Mucosa of descending colon (tissue), 3 donors: ENCODE data around the gene FAM53B. TPM values are rescaled to one million over a fixed set of nuclear protein-coding genes. Genes with fewer than 3 reads are reported as not detected.

Source experiments
- ATAC-seq: fragments of 200-7000 bp; cut with Tn5 transposase; one replicate; pipeline ENCODE4 v1.9.1; 2020; ENCODE audit warnings: mild to moderate bottlenecking, moderate library complexity
- DNase-seq, 3 donors: peaks; one replicate each; pipeline ENCODE4 v3.0.0-alpha.2; 2020
- H3K36me3 ChIP-seq: fragments of 200-600 bp; one replicate; pipeline ENCODE4 v1.8.0; 2021; ENCODE audit warnings: low read depth, mild to moderate bottlenecking
- H3K4me1 ChIP-seq: fragments of 200-600 bp; one replicate; pipeline ENCODE4 v1.8.0; 2021; ENCODE audit warnings: low read depth, mild to moderate bottlenecking
- H3K4me3 ChIP-seq: fragments of 200-600 bp; one replicate; pipeline ENCODE4 v1.8.0; 2021; ENCODE audit warnings: mild to moderate bottlenecking
- H3K9me3 ChIP-seq: fragments of 200-600 bp; one replicate; pipeline ENCODE4 v1.8.0; 2021; ENCODE audit warnings: mild to moderate bottlenecking
- intact Hi-C, 2 donors: fragments of 100-400 bp; cut with DNase I in 1 of 2; cut with micrococcal nuclease in 1 of 2; formaldehyde crosslinking; loops; one replicate each; pipeline versions ENCODE4 v1.11.0 to v1.11.1; 2022; cut with DNase I, micrococcal nuclease
- total RNA-seq, 3 donors: library from RNA; stranded (reverse); fragmentation: NEBNext Ultra II Directional in 2 of 3; extraction: Animal tissue kit (Norgen Biotek cat#: 25700) in 2 of 3; gene quantifications; one replicate each; pipeline versions ENCODE4 v1.2.1 to v1.2.4, GENCODE V29; 2021 to 2023
- TF ChIP-seq, protein P1 (sequence below): fragments of 200-600 bp; IDR thresholded peaks from one replicate; pipeline ENCODE4 v1.8.0; 2022; ENCODE audit warnings: antibody characterized with exemption, mild to moderate bottlenecking
- donor health status: DM: no; HTN: no; CAD: no; lungs with moderate emphysema.
- donor health status: DM: no; HTN: no; CAD: no.
- donor health status: DM: no; HTN: yes; CAD: no.

The FAM53B gene
- total RNA-seq, 3 donors from 2014 or later: 37.2 to 48.0 (median 44.2) TPM

DNA sequence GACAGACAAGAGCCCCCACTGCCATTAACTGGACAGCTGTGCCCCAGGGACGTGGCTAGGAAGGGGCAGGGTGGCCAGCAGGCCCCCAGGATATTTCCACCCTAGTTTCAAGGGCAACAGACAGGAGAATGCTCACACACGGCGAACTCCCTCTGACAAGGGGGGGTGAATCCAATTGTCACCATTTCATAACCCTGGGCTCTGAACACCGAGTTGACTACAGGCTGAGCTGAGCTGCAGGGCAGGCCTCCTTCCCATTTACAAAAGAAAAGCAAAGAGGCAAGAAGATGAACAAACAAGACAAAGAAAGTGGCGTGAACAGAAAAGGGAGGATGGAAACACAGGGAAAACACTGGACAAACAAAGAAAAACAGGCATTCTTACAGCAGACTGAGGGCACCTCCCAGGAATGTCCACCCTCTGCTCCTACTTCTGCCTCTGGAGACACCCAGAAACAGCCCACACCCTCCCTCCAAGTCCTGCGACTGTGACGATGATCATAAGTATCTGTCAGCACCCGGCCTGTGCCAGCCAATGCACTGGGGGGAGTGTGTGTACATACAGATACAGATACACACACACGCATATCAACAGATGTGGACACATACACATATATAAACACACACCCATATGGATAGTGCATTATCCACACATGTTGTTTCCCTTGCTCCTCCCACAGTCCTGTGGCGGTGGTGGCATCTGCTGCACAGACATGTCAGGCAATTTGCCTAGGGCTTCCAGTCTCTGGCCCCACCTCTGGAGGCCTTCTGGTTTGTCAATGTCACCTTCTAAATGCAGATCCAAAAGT is 66.2 kb downstream of the FAM53B start:
- ATAC-seq: peak; percentile 28
- Histone ChIP-seq H3K4me3 (no peak overlapping the region), H3K4me1 (peaks cover 8% of the 10 kb centered on the region), H3K36me3 (no peaks in the 10 kb centered on the region), H3K9me3 (no peaks in the 10 kb centered on the region)
- TF ChIP-seq, protein P1, sequence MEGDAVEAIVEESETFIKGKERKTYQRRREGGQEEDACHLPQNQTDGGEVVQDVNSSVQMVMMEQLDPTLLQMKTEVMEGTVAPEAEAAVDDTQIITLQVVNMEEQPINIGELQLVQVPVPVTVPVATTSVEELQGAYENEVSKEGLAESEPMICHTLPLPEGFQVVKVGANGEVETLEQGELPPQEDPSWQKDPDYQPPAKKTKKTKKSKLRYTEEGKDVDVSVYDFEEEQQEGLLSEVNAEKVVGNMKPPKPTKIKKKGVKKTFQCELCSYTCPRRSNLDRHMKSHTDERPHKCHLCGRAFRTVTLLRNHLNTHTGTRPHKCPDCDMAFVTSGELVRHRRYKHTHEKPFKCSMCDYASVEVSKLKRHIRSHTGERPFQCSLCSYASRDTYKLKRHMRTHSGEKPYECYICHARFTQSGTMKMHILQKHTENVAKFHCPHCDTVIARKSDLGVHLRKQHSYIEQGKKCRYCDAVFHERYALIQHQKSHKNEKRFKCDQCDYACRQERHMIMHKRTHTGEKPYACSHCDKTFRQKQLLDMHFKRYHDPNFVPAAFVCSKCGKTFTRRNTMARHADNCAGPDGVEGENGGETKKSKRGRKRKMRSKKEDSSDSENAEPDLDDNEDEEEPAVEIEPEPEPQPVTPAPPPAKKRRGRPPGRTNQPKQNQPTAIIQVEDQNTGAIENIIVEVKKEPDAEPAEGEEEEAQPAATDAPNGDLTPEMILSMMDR: no peak
- DNase-seq: peak in 1 of 3 donors; percentile 48
- intact Hi-C loops: no loop called here

DNA sequence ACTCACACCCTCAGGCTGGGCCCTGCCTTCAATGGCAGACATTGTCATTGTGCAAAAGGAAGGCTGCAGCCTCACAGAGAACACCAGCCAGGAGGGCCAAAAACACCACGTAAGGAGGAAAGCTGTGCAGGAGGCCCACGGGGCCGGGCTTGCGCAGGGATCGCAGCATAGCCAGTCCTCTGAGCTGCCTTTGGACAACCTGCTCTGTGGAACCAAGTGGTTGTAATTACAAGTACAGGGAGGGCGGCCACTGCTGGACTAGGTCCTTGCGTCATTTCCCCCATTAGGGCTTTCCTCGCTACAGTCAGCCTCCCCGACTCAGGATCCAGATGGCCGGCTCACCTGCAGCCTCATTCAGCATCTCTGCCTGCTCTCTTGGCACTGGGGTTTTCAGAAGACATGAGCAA is 66.9 kb downstream of the FAM53B start:
- no peak overlapping the region for H3K4me3 ChIP-seq
- H3K36me3 ChIP-seq: no peaks in the 10 kb centered on the region

DNA sequence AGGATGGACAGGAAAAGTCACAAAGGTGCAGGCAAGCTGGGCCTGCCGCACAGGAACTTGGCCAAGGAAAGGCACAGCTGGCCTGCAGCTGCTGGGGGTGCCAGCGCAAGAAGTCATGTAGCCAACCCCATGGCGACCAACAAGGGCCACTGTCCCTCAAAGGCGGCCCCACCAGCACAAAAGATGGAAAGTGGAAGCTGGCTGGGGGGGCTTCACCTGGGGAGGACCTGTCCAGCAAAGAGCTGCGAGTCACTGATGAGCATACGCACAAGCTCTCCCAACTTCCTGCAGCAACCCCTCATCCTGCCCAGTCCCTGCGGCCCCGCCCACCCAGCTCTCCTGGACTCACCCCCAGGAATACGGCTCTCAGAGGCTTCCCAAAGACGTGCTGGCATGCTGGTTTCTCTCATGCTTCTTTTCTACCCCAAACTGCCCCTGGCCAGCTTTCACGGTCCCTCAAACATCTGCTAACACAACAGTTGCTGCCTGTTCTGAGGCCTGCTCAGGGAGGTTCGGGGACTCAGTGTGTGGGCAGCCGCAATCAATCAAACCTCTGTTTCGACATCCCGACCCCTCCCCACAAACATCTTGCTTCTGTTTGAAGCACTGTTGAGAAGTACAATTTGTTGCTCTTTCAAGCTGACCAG is 67.6 kb downstream of the FAM53B start:
- intact Hi-C loops: no loop called here
- H3K4me1 ChIP-seq: peaks cover 14% of the 10 kb centered on the region
- DNase-seq (peak in 1 of 3 donors; percentile 32), ATAC-seq (no peak)
- H3K9me3 ChIP-seq: no peaks in the 10 kb centered on the region
- TF ChIP-seq, protein P1: no peak
- no peak overlapping the region for H3K4me3 ChIP-seq
- no peaks in the 10 kb centered on the region for H3K36me3 ChIP-seq

More for the DNA sequence above, 66.9 kb downstream of the FAM53B start:
- peaks cover 8% of the 10 kb centered on the region for H3K4me1 ChIP-seq
- intact Hi-C loops: no loop called here
- TF ChIP-seq, protein P1: no peak
- DNase-seq (peak in 1 of 3 donors; percentile 33), ATAC-seq (no peak)
- no peaks in the 10 kb centered on the region for H3K9me3 ChIP-seq

DNA sequence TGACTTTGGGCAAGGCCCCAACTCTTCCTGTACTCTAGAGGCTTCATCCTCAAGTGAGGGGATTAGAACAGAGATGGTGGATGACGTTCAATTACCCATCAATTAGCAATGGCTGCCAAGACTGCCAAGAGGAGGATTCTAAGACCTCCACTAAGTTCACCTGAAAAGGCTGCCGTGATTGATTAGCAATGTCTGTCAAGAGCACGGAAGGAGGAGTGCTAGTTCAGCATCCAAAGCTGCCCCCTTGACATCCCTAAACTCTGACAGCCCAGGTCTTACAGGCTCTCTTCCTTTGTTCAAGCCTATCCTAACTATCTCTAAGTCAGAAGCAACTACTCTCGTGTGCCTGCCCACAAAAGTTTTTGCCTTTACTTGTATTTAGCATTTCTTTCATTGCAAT is 68.4 kb downstream of the FAM53B start:
- no peaks in the 10 kb centered on the region for H3K36me3 ChIP-seq
- H3K9me3 ChIP-seq: no peaks in the 10 kb centered on the region
- no peak for ATAC-seq
- no peak for DNase-seq
- H3K4me1 ChIP-seq: peaks cover 14% of the 10 kb centered on the region
- TF ChIP-seq, protein P1: no peak
- H3K4me3 ChIP-seq: no peak overlapping the region
- intact Hi-C loops: no loop called here

DNA sequence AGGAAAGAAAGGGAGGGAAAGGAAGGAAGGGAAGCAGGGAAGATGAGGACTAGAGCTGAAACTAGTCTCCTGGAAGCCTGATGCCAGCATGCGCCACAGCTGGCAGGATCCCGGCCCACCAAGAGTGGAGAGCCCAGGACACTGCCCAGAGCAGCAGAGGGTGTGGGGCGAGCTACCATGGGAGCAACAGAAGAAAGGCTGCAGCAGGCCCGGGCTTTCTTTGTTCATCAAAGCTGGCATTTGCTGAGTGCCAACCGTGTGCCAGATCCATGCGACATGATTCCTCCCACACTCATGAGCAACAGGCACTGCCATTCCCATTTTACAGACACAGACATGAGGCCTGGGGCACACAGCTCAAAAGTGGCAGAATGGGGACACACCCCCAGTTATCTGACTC is 68.9 kb downstream of the FAM53B start:
- Histone ChIP-seq H3K4me3 (no peak overlapping the region), H3K36me3 (no peaks in the 10 kb centered on the region), H3K4me1 (peaks cover 14% of the 10 kb centered on the region), H3K9me3 (no peaks in the 10 kb centered on the region)
- DNase-seq (peak in 1 of 3 donors; percentile 34), ATAC-seq (no peak)
- TF ChIP-seq, protein P1: no peak
- intact Hi-C loops: no loop called here
